Skeletal muscle tissue (tissue), 4 donors: ENCODE measurements around the gene TMEM235. TPM values are rescaled to one million over a fixed set of nuclear protein-coding genes. Genes with fewer than 3 reads are reported as not detected.
A peak's percentile ranks its signal among the peaks of the same experiment; 100 is the strongest.

Experiments used
- H3K27ac ChIP-seq: one replicate; pipeline ENCODE4 v1.7.0; 2013; ENCODE audit warnings: mild to moderate bottlenecking, low read depth, low read length, inconsistent platforms
- H3K27me3 ChIP-seq, 3 donors: one replicate each; pipeline ENCODE4 v1.7.0; 2013; ENCODE audit warnings: low read length in 3 of 3; ENCODE audit not compliant: control insufficient read depth in 3 of 3, insufficient read depth in 3 of 3
- H3K36me3 ChIP-seq, 3 donors: one replicate each; pipeline ENCODE4 v1.7.0; 2013; ENCODE audit warnings: low read length in 3 of 3; ENCODE audit not compliant: control insufficient read depth in 3 of 3, insufficient read depth in 3 of 3
- H3K4me1 ChIP-seq, 3 donors: one replicate each; pipeline ENCODE4 v1.7.0; 2013; ENCODE audit warnings: low read length in 3 of 3, mild to moderate bottlenecking in 3 of 3; ENCODE audit not compliant: control insufficient read depth in 3 of 3, insufficient read depth in 3 of 3
- H3K4me3 ChIP-seq, 3 donors: one replicate each; pipeline ENCODE4 v1.7.0; 2013; ENCODE audit warnings: low read length in 3 of 3
- H3K9ac ChIP-seq, 3 donors: one replicate each; pipeline ENCODE4 v1.7.0; 2013; ENCODE audit warnings: low read length in 3 of 3, mild to moderate bottlenecking in 3 of 3, moderate library complexity in 2 of 3, low read depth in 1 of 3
- H3K9me3 ChIP-seq, 3 donors: one replicate each; pipeline ENCODE4 v1.7.0; 2013; ENCODE audit warnings: low read length in 3 of 3; ENCODE audit not compliant: control insufficient read depth in 3 of 3
- total RNA-seq: library from RNA; depleted of rRNA; stranded (reverse); fragments of >200 nt; gene quantifications from one replicate; pipeline ENCODE4 v1.2.3, GENCODE V29; 2014
- donor health status: Osteomylitis.

Gene TMEM235
- total RNA-seq, 1 donor from 2014 or later, result not detected

GRCh38 chr17:78263736-78264340 lies 32.4 kb downstream of the TMEM235 start:
- Histone ChIP-seq H3K27ac (peak overlapping the region; percentile 36), H3K27me3 (no peaks in the 10 kb centered on the region)

GRCh38 chr17:78264590-78264989 lies 33.2 kb downstream of the TMEM235 start:
- no peaks in the 10 kb centered on the region for H3K27me3 ChIP-seq
- no peak overlapping the region for H3K4me3 ChIP-seq
- H3K36me3 ChIP-seq, result no peaks in the 10 kb centered on the region
- no peak overlapping the region for H3K9ac ChIP-seq
- H3K27ac ChIP-seq, result no peak overlapping the region
- H3K4me1 ChIP-seq, result peaks cover 15 to 32% (median 19%) of the 10 kb centered on the region in 3 donors
- H3K9me3 ChIP-seq, result no peaks in the 10 kb centered on the region

More at GRCh38 chr17:78263736-78264340, 32.4 kb downstream of the TMEM235 start:
- Histone ChIP-seq H3K9ac (no peak overlapping the region), H3K9me3 (no peaks in the 10 kb centered on the region), H3K4me3 (no peak overlapping the region), H3K36me3 (no peaks in the 10 kb centered on the region), H3K4me1 (peaks cover 15 to 24% (median 19%) of the 10 kb centered on the region in 3 donors)

GRCh38 chr17:78265121-78265520 lies 33.7 kb downstream of the TMEM235 start:
- H3K9me3 ChIP-seq, result no peaks in the 10 kb centered on the region
- no peak overlapping the region for H3K4me3 ChIP-seq
- H3K4me1 ChIP-seq, result peaks cover 15 to 34% (median 19%) of the 10 kb centered on the region in 3 donors
- H3K27ac ChIP-seq, result no peak overlapping the region
- peaks cover 0 to 4% (median 0%) of the 10 kb centered on the region in 3 donors for H3K27me3 ChIP-seq
- H3K9ac ChIP-seq, result no peak overlapping the region
- no peaks in the 10 kb centered on the region for H3K36me3 ChIP-seq

- H3K27me3 ChIP-seq, result peaks cover 0 to 4% (median 0%) of the 10 kb centered on the region in 3 donors
- no peaks in the 10 kb centered on the region for H3K36me3 ChIP-seq
- peaks cover 15 to 34% (median 19%) of the 10 kb centered on the region in 3 donors for H3K4me1 ChIP-seq
- no peak overlapping the region for H3K4me3 ChIP-seq
- no peaks in the 10 kb centered on the region for H3K9me3 ChIP-seq
- H3K27ac ChIP-seq, result no peak overlapping the region
- no peak overlapping the region for H3K9ac ChIP-seq
Measured at GRCh38 chr17:78266231-78266631, 34.8 kb downstream of the TMEM235 start.

- H3K27me3 ChIP-seq, result peaks cover 0 to 4% (median 0%) of the 10 kb centered on the region in 3 donors
- no peaks in the 10 kb centered on the region for H3K9me3 ChIP-seq
- H3K4me3 ChIP-seq, result no peak overlapping the region
- no peaks in the 10 kb centered on the region for H3K36me3 ChIP-seq
- H3K27ac ChIP-seq, result no peak overlapping the region
- H3K4me1 ChIP-seq, result peaks cover 15 to 34% (median 19%) of the 10 kb centered on the region in 3 donors
- H3K9ac ChIP-seq, result no peak overlapping the region
Measured at GRCh38 chr17:78266771-78267170, 35.3 kb downstream of the TMEM235 start.

GRCh38 chr17:78267253-78268073 lies 36.0 kb downstream of the TMEM235 start:
- Histone ChIP-seq H3K9me3 (no peaks in the 10 kb centered on the region), H3K36me3 (no peaks in the 10 kb centered on the region), H3K4me3 (no peak overlapping the region), H3K27ac (no peak overlapping the region), H3K27me3 (peaks cover 0 to 7% (median 0%) of the 10 kb centered on the region in 3 donors), H3K9ac (no peak overlapping the region), H3K4me1 (peaks cover 16 to 36% (median 22%) of the 10 kb centered on the region in 3 donors)

GRCh38 chr17:78268191-78268874 lies 36.9 kb downstream of the TMEM235 start:
- no peaks in the 10 kb centered on the region for H3K36me3 ChIP-seq
- H3K27ac ChIP-seq, result no peak overlapping the region
- peaks cover 18 to 42% (median 25%) of the 10 kb centered on the region in 3 donors for H3K4me1 ChIP-seq
- H3K9ac ChIP-seq, result no peak overlapping the region
- H3K4me3 ChIP-seq, result no peak overlapping the region
- H3K27me3 ChIP-seq, result peaks cover 0 to 8% (median 3%) of the 10 kb centered on the region in 3 donors
- H3K9me3 ChIP-seq, result no peaks in the 10 kb centered on the region

- Histone ChIP-seq H3K9ac (no peak overlapping the region), H3K9me3 (no peaks in the 10 kb centered on the region), H3K36me3 (peaks cover 0 to 4% (median 0%) of the 10 kb centered on the region in 3 donors), H3K27me3 (peaks cover 0 to 8% (median 3%) of the 10 kb centered on the region in 3 donors), H3K4me3 (no peak overlapping the region), H3K27ac (no peak overlapping the region), H3K4me1 (peaks cover 18 to 35% (median 20%) of the 10 kb centered on the region in 3 donors)
Measured at GRCh38 chr17:78268951-78269905, 37.8 kb downstream of the TMEM235 start.

GRCh38 chr17:78269955-78270381 lies 38.5 kb downstream of the TMEM235 start:
- Histone ChIP-seq H3K36me3 (peaks cover 0 to 4% (median 0%) of the 10 kb centered on the region in 3 donors), H3K27ac (no peak overlapping the region)

More at GRCh38 chr17:78269955-78270381, 38.5 kb downstream of the TMEM235 start:
- Histone ChIP-seq H3K9ac (no peak overlapping the region), H3K27me3 (peaks cover 0 to 8% (median 3%) of the 10 kb centered on the region in 3 donors), H3K9me3 (no peaks in the 10 kb centered on the region), H3K4me3 (no peak overlapping the region), H3K4me1 (peaks cover 18 to 35% (median 20%) of the 10 kb centered on the region in 3 donors)
